ENCODE measurements around the gene ZNF367. TPM values are rescaled to one million over a fixed set of nuclear protein-coding genes. Genes with fewer than 3 reads are reported as not detected.

The ZNF367 gene
- total and polyA plus RNA-seq, 9 of the 15 experiments (the other 6 are each of a cell fraction or from before 2014, with no cell fraction given): 2.7 to 14.4 (median 10.0) TPM

DNA sequence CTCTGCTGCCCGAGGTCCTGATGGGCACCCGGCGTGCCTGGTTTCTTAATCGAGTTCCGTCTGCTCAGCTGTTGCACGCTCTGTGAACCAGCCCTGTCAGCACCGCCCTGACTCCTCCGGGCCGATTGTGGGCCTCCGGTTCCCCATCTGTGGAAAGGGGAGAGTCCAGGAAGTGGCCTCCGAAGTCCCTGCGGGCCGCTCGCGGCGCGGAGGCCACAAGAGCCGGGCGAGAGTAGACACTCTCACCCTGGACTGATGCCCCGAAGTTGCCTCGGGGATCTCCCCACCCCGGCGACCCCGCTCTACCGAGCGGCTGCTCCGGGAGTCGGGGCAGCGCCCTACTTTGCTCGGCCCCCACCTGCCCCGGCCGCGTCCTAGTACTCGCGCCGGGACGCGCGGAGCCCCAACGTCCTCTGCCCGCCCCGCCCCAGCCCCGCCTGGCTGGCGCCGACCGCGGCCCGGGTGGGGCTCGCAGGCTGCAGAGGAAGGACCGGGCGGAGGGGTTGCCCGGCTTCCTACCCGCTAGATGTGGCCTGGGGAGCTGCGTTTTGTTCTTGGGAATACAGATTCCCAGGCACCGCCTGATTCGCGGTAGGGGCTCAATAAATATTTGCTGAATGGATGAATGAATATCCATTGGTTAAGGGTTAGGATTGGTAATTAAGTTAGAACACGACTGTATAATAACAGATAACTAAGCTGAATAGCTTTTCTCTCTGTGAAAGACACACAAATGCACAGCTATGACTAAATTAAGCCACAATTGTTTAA is 935 bp upstream of the ZNF367 start (continued):
- TF ChIP-seq CEBPZ (IDR thresholded peaks at IDR 0.05; ENCODE audit: borderline replicate concordance, low read depth, low read length) (no peak), NRF1 (conservative IDR thresholded peaks at IDR 0.05 in 1 of 2, IDR thresholded peaks at IDR 0.05 in 1 of 2) (no peak; a peak in 1 of 4 replicates), XRCC3 (IDR thresholded peaks at IDR 0.05) (no peak), ESRRA (IDR thresholded peaks at IDR 0.05; ENCODE audit: borderline replicate concordance, low read depth) (peak; percentile 65), POLR2G (IDR thresholded peaks at IDR 0.05; ENCODE audit: low read depth, low read length) (peak; percentile 89), SRSF3 (IDR thresholded peaks at IDR 0.05; ENCODE audit: insufficient read depth, low read length) (no peak), MEF2D (tag; conservative IDR thresholded peaks at IDR 0.05; ENCODE audit: low read depth) (no peak), ZSCAN29 (IDR thresholded peaks at IDR 0.05) (no peak), PTRF (tag; IDR thresholded peaks at IDR 0.05) (no peak), TGIF2 (CRISPR knock-in tag; IDR thresholded peaks at IDR 0.05) (0 out of 2 replicates have a peak, but pooled peaks have one; percentile 60), FOXM1 (IDR thresholded peaks at IDR 0.05; ENCODE audit: low read depth) (peak; percentile 21; the same call in 1 of the 2 replicates), FOXM1 (CRISPR knock-in tag; IDR thresholded peaks at IDR 0.05; ENCODE audit: low read depth) (0 out of 2 replicates have a peak, but pooled peaks have one; percentile 41), TAF9B (IDR thresholded peaks at IDR 0.05; ENCODE audit: partially characterized antibody) (no peak), PBX2 (CRISPR knock-in tag; IDR thresholded peaks at IDR 0.05; ENCODE audit: low read depth) (no peak), PBX2 (tag; conservative IDR thresholded peaks at IDR 0.05; ENCODE audit: low read depth) (no peak)
- TF ChIP-seq, protein P1, sequence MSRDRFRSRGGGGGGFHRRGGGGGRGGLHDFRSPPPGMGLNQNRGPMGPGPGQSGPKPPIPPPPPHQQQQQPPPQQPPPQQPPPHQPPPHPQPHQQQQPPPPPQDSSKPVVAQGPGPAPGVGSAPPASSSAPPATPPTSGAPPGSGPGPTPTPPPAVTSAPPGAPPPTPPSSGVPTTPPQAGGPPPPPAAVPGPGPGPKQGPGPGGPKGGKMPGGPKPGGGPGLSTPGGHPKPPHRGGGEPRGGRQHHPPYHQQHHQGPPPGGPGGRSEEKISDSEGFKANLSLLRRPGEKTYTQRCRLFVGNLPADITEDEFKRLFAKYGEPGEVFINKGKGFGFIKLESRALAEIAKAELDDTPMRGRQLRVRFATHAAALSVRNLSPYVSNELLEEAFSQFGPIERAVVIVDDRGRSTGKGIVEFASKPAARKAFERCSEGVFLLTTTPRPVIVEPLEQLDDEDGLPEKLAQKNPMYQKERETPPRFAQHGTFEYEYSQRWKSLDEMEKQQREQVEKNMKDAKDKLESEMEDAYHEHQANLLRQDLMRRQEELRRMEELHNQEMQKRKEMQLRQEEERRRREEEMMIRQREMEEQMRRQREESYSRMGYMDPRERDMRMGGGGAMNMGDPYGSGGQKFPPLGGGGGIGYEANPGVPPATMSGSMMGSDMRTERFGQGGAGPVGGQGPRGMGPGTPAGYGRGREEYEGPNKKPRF (IDR thresholded peaks at IDR 0.05; ENCODE audit: low read depth, low read length): no peak
- TF ChIP-seq, protein P2, sequence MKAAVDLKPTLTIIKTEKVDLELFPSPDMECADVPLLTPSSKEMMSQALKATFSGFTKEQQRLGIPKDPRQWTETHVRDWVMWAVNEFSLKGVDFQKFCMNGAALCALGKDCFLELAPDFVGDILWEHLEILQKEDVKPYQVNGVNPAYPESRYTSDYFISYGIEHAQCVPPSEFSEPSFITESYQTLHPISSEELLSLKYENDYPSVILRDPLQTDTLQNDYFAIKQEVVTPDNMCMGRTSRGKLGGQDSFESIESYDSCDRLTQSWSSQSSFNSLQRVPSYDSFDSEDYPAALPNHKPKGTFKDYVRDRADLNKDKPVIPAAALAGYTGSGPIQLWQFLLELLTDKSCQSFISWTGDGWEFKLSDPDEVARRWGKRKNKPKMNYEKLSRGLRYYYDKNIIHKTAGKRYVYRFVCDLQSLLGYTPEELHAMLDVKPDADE (conservative IDR thresholded peaks at IDR 0.05; ENCODE audit: control insufficient read depth, low read depth, low read length): no peak; the same call in 1 of the 2 replicates

All from K562 (cell line).